HG02852 (cell line): Measurements from ENCODE around the gene SNIP1.
"Not testable (repeated sequence)": the region's sequence is repeated elsewhere in the genome, so short reads cannot be mapped to it uniquely, and the experiment has no call there.

Source experiments
- ATAC-seq: cut with Tn5 transposase; IDR thresholded peaks from one replicate; pipeline ENCODE4 v1.9.1; 2021; ENCODE audit warnings: mild to moderate bottlenecking, moderate library complexity; ENCODE audit not compliant: unreplicated experiment

The SNIP1 gene

DNA sequence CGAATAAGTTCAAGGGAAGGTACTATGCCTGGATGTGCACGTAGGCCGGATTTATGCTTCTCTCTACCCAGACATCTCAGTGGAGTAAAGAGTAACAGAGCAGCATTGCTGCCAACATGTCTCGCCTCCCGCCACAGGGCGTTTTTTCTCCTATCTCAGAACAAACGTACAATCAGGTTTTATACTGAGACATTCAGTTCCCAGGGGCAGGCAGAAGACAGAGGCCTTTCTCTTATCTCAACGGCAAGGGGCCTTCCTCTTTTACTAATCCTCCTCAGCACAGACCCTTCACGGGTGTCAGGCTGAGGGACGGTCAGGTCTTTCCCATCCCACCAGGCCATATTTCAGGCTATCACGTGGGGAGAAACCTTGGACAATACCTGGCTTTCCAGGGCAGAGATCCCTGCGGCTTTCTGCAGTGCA lies 5.9 kb upstream of the SNIP1 start:
- not testable (repeated sequence) for ATAC-seq

DNA sequence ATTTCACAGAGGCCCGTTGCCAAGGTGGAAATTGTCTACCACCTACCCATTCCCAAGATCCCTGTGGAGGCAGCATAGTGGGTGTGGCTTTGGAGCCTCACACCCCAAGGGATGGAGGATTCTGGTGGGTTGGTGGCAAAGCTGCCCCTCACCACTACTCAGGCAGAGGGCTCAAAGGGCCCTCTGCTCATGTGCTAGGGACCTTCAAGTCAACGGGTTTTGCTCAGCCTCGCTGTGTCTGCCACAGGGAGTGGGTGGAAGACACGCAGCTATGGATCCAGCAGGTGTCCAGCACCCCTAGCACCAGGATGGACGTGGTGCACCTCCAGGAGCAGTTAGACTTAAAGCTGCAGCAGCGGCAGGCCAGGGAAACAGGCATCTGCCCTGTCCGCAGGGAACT lies 5.0 kb upstream of the SNIP1 start:
- no peak for ATAC-seq

DNA sequence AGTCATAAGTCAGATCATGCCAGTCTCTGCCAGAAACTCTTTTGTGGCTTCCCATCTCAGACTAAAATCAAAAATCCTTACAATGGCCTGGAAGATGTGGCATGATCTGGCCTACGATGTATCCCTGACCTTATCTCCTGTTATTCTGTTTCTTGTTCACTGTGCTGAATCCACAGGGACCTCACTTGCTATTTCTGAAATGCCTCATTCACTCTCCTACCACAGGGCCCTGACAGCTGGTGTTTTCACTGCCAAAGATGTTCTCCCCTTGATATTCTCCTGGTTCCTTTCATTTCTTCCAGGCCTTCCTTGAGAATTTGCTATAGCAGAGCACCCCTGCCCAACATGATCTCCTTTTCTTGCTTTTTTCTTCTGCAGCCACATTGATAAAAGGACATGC lies 4.3 kb upstream of the SNIP1 start:
- no peak for ATAC-seq

DNA sequence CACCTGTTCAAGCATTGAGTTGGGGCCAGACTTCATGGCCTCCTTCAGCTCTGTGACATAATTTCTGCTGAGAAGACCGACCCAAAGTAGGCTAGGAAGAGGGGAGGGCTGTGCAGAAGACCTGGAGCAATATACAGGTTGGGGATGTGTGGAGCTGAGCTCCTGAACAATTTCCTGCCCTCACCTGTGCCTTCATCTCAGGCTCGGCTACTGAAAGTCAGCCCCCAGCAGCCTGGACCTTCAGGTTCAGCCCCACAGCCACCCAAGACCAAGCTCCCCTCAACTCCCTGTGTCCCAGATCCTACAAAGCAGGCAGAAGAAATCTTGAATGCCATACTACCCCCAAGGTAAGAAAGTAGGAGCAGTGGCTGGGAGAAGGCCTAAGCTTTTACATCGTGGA lies 3.3 kb upstream of the SNIP1 start:
- no peak for ATAC-seq

DNA sequence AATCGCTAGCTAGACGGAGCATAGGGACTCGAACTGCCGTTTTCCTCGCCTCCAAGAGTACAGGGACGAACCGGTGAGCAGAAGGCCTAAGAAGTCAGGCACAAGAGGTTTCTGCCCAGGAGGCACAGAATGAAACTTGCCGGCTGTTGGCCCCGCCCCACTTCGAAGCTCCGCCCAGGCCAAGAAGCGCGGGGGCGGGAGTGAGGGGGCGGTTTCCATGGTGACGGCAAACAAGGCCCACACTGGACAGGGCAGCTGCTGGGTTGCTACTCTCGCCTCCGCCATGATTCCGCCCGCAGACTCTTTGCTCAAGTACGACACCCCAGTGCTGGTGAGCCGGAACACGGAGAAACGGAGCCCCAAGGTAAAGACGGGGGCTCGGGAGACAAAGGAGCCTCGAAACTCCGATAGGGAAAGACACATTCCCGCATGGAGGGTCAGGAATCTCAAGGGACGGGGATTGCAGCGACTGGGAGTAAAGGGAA lies 2.7 kb upstream of the SNIP1 start, which contains the start of gene DNALI1:
TSS of gene DNALI1 (plus strand) at position 229 of the 485 bp plus-strand sequence. CDS start at position 284, 55 bp downstream.
- no peak for ATAC-seq

DNA sequence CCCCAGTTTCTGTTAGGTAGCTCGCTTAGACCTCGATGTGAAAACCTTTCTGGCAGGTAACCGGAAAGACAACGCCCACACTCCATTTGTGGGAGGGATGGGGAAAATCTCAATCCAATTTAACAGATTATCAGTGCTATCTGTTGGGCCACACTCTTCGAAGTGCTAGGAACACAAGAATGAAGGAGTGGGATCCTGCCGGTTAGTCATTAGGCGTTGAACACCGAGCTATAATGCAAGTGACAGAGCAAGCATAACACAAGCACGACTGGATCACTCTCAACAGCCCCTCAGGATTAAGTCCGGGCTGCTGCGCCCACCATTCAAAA lies 531 bp downstream of the SNIP1 start:
- ATAC-seq: no peak

DNA sequence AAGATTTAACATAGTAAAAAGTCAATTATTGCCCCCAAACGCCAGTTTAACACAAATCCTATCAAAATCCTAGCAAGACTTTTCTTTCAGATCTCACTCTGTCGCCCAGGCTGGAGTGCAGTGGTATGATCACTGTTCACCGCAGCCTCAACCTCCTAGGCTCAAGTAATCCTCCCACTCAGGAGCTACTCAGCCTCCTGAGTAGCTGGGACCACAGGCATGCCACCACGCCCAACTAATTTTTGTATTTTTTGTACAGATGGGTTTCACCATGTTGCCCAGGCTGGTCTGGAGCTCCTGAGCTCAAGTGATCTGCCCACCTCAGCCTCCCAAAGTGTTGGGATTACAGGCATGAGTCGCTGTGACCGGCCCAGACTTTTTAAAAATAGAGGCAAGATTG lies 4.8 kb downstream of the SNIP1 start:
- ATAC-seq: no peak

DNA sequence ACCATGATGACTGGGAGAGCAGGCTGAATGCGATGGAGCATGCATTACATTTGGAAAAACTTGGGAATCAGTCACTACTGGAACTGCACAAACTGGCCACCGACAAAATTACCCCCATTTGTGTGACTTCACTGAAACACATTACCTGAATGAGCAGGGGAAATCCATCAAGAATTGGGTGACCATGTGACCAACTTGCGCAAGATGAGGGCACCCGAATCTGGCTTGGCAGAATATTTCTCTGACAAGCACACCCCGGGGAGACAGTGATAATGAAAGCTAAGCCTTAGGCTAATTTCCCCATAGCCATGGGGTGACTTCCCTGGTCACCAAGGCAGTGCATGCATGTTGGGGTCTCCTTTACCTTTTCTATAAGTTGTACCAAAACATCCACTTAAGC lies 9.1 kb downstream of the SNIP1 start:
- no peak for ATAC-seq

DNA sequence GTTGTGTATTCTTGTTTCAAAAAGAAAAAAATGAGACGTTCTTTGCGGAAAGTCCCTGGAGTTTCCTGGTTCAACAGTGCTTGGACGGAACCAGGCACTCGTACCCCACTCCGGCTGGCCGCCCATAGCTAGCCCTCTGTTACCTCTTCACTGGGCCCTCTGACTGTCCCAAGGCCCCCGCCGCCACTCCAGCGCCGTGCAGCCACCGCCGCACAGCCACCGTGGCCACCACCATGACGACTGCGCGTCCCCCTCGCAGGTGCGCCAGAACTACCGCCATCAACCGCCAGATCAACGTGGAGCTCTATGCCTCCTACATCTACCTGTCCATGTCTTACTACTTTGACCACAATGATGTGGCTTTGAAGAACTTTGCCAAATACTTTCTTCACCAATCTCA lies 9.6 kb downstream of the SNIP1 start:
- no peak for ATAC-seq

DNA sequence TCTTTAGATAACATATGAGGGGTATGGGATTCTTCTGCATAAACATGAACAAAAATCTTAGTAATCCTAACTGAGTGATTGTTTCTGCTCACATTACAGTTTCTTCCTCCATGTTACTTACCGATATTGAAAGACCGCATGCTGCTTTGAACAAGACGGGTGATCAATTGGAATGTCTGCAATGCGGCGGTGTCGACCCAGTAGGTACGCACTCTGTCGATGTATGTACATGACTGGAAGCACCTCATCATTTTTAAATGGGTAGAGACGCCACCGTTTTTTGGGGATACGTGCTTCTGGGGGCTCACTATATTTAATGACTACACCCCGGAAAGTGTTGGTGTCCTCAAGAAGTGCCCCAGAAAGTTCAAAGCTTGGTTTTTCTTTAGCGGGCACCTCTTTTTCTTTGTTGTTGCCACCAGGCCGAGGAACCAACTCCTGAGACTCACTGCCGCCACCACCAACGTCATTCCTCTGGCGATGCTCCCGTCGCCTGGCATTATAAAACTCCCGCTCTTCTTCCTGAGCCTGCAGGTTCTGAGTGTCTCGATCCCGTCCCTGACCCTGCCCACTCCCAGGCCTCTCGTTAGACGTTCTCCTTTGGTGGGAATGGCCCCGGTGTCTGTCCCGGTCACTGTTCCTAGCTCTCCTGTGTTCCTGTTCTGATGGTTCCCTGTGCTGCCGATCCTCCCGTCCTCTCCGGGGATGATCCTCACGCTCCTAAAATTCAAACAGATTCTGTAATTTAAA lies 13.9 kb downstream of the SNIP1 start:
- no peak for ATAC-seq

DNA sequence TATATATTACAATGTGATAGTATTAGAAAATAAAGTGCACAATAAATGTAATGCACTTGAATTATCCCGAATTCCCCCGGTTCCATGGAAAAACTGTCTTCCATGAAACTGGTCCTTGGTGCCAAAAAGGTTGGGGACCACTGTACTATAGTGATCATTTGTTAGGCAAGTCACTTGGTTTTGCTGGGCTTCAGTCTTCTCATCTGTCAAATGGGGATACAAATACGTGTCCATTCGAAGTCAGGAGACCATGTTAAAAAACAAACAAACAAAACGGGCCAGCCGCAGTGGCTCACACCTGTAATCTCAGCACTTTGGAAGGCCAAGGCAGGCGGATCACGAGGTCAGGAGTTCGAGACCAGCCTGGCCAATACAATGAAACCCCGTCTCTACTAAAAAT lies 14.9 kb downstream of the SNIP1 start:
- not testable (repeated sequence) for ATAC-seq

DNA sequence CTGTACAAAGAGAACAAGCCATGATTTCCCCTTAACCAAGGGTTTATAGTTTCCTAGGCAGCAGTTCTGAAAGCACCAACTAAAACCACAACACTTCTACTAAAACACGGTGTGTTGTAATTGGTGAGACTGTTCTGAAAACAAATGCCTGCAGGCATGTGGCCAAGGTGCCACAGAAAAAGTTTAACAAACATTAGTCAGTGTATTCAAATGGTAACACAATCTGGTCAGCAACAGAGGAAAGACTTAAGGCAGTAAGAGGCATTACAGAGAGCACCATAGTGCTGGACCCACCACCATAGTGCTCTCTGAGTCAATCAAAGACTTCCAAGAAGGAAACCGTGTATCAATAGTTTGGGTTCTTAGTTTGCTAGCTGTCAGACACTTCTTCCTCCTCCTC lies 16.7 kb downstream of the SNIP1 start:
- ATAC-seq: no peak

DNA sequence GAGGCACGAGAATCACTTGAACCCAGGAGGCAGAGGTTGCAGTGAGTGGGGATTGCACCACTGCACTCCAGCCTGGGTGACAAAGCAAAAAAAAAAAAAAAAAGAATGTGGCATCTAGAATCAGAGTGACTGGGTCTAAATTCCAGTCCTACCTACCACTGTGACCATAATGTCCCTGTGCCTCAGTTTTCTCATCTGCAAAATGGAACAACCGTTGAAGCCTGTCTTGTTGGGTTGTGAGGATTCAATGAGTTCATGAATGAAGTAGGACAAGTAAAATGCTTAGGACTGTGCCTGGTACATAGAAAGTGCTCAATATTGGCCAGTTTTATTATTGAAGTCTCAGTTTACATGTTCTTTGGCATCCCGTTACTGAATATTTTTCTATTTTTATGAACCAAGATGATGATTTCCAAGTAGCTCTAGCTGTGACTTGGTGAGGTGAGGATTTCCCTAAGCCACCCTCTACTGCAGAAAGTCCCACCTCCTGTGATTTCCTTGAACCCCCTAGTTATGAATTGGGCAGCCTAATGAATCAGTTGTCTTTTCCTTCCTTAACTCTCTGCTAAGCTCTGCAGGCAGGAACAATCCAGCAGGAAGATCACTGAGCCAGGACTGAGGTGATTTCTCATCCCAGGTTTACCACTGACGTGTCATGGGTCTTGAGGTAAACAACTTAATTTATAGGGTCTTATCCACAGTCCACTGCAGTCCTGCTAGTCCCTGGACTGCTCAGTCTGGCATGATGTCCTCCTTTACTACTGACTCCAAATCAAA lies 20.6 kb downstream of the SNIP1 start:
- no peak for ATAC-seq

DNA sequence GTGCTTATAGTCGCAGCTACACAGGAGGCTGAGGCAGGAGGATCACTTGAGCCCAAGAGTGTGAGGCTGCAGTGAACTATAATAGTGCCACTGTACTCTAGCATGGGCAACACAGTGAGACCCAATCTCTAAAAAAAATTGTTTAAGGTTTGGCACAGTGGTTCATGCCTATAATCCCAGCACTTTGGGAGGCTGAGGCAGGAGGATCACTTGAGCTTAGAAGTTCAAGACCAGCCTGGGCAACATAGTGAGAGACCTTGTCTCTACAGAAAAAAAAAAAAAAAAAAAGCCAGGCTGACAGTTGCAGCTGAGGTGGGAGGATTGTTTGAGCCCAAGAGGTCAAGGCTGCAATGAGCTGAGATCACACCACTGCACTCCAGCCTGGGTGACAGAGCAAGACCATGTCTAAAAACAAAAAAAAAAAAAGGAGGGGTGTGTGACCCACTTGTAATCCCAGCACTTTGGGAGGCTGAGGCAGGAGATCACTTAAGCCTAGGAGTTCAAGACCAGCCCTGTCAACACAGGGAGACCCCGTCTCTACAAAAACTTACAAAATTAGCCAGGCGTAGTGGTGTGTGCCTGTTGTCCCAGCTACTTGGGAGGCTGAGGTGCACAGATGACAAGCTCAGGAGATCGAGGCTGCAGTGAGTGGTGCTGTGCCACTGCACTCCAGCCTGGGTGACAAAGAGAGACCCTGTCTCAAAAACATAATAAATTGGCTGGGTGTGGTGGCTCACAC lies 21.5 kb downstream of the SNIP1 start:
- ATAC-seq: not testable (repeated sequence)

DNA sequence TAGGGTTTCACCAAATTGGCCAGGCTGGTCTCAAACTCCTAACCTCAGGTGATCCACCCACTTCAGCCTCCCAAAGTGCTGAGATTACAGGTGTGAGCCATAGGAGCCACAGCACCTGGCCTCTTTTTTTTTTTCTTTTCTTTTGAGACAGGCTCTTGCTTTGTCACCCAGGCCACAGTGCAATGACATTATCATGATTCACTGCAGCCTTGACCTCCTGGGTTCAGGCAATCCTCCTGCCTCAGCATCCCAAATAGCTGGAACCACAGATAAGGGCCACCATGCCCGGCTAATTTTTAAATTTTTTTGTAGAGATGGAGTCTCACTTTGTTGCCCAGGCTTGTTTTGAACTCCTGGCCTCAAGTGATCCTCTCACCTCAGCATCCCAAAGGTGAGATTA lies 24.2 kb downstream of the SNIP1 start:
- not testable (repeated sequence) for ATAC-seq

DNA sequence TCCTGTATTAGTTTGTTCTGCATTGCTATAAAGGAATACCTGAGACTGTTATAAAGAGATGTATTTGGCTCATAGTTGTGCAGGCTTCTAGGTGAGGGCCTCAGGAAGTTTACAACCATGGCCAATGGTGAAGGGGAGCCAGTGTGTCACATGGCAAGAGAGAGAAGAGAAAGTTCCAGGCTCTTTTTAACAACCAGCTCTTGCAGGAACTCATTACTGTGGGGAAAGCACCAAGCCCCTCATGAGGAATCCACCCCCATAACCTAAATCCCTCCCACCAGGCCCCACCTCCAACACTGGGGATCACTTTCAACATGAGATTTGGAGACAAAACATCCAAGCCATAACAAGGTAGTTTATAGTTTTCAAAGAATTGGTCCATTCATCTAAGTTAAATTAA lies 34.5 kb downstream of the SNIP1 start:
- ATAC-seq: no peak

DNA sequence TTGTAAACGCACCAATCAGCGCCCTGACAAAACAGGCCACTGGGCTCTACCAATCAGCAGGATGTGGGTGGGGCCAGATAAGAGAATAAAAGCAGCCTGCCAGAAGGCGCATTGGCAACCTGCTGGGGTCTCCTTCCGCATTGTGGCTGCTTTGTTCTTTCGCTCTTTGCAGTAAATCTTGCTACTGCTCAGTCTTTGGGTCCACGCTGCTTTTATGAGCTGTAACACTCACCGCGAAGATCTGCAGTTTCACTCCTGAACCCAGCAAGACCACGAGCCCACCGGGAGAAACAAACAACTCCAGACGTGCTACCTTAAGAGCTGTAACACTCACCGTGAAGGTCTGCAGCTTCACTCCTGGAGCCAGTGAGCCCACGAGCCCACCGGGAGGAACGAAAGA lies 35.2 kb downstream of the SNIP1 start:
- not testable (repeated sequence) for ATAC-seq

DNA sequence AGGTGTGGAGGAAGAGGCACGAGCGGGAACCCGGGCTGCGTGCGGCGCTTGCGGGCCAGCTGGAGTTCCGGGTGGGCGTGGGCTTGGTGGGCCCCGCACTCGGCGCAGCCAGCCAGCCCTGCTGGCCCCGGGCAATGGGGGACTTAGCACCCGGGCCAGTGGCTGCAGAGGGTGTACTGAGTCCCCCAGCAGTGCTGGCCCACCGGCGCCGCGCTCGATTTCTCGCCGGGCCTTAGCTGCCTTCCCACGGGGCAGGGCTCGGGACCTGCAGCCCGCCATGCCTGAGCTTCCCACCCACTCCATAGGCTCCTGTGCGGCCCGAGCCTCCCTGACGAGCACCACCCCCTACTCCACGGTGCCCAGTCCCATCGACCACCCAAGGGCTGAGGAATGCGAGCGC lies 35.9 kb downstream of the SNIP1 start:
- not testable (repeated sequence) for ATAC-seq

DNA sequence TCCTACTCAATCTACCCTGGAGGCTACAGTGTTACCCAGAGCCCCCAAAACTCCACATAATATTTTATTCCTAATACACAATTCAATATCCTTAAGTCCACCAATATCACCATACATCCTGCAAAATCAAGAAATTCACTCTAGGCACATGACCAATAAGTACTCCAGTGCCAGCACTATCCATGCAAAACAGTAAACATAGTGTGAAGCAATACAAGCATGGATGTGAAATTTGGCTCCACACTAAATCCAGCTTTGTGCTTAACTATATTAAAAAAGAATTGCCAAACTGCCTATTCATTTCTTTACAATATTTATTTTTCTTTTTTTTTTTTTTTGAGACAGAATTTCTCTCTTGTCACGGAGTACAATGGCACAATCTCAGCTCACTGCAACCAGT lies 36.5 kb downstream of the SNIP1 start:
- ATAC-seq: no peak

DNA sequence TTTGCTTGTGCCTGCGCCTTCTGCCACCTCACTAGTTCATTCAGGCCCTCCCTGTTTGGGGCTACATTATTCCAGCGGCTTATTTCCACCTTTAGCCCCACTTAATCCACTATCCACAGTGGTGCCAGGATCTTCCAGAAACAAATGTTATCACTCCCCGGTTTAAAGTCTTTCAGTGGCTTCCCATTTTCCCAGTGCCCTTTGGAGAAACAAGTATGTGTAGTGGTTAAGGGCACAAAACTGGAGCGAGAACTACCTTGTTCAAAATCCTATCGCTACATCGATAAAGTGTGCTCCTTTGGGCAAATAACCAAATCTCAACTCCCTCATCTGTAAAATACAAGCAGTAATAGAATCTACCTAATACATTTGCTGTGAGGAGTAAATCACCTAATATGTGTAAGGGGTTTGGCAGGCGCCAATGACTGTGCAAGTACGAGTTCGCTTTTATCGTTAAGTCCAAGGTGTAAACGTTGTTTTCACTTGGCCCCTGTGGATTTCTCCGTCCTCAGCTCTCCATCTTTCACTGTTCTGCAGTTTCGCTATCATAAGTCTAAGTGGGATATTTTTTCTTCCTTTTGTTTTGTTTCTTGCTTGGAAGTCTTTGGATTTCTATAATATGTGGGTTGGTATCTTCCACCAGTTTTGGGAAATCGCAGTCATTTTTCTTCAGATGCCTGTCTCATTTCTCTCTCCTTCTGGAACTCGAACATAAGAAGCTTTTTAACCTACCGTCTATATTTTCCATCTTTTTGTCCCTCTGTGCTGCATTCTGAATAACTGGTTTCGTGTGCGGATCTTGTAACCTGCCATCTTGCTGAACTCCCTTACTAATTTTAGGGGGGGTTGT lies 38.7 kb downstream of the SNIP1 start:
- ATAC-seq: no peak
